ENCODE results near the gene CFAP298. TPM values are rescaled to one million over a fixed set of nuclear protein-coding genes. Genes with fewer than 3 reads are reported as not detected.
A peak's percentile ranks its signal among the peaks of the same experiment; 100 is the strongest.

CFAP298 gene
- total RNA-seq, 4 donors from 2014 or later = 24.2 to 34.8 (median 28.2) TPM

DNA sequence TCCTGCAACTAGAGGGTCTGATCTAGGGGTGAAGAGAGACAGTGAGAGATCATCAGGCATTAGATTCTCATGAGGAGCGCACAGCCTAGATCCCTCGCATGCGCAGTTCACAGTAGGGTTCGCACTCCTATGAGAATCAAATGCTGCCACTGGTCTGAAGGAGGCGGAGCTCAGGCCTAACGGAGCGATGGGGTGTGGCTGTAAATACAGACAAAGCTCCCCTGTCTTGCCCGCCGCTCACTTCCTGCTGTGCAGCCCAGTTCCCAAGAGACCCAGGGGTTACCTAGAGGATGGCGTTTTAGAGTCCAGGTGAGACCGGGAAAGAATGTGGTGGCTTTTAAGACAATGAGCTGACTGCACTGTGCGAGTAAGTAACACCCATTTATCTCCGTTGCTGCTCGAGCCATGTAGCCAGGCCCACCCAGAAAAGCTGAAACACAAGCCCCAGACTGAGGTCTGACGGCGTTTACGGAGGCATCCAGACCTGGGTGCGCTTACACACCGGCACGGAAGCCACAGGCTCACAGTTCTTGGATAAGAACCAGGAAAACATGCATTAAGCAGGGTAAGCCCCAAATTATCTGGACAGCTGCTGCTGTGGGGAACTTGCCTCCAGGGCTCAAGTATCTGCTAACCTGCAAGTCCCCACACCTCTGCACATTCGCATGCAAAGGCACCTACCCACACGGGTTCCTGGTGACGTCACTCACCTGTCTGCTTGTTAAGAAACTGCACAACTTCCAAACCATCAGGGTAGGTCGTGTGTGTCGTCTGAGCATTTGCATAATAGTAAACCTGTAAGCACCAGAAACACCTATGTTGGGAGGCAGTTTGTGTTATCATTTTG, 39.4 kb downstream of the CFAP298 start:
- no peaks in the 10 kb centered on the region for H3K36me3 ChIP-seq
- no peak for TF ChIP-seq POLR2A (IDR thresholded peaks at IDR 0.05)
- TF ChIP-seq, protein P1, sequence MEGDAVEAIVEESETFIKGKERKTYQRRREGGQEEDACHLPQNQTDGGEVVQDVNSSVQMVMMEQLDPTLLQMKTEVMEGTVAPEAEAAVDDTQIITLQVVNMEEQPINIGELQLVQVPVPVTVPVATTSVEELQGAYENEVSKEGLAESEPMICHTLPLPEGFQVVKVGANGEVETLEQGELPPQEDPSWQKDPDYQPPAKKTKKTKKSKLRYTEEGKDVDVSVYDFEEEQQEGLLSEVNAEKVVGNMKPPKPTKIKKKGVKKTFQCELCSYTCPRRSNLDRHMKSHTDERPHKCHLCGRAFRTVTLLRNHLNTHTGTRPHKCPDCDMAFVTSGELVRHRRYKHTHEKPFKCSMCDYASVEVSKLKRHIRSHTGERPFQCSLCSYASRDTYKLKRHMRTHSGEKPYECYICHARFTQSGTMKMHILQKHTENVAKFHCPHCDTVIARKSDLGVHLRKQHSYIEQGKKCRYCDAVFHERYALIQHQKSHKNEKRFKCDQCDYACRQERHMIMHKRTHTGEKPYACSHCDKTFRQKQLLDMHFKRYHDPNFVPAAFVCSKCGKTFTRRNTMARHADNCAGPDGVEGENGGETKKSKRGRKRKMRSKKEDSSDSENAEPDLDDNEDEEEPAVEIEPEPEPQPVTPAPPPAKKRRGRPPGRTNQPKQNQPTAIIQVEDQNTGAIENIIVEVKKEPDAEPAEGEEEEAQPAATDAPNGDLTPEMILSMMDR (IDR thresholded peaks at IDR 0.05) = peak in 2 of 6 experiments; percentile 3 to 4
- peak overlapping the region in 3 of 4 donors; percentile 3 to 39 (median 16) for H3K27ac ChIP-seq
- H3K9me3 ChIP-seq = no peaks in the 10 kb centered on the region
- no peak for DNase-seq
- intact Hi-C loops (cut with DNase I) = no loop called here
- WGBS, 2 donors = 36 to 52% methylated on average over 21 of the region's 25 CpGs
- no peaks in the 10 kb centered on the region for H3K27me3 ChIP-seq
- peaks cover 0 to 31% (median 12%) of the 10 kb centered on the region in 3 donors for H3K4me1 ChIP-seq
- H3K4me3 ChIP-seq = peak overlapping the region in 3 of 4 donors; percentile 2 to 50 (median 5)

DNA sequence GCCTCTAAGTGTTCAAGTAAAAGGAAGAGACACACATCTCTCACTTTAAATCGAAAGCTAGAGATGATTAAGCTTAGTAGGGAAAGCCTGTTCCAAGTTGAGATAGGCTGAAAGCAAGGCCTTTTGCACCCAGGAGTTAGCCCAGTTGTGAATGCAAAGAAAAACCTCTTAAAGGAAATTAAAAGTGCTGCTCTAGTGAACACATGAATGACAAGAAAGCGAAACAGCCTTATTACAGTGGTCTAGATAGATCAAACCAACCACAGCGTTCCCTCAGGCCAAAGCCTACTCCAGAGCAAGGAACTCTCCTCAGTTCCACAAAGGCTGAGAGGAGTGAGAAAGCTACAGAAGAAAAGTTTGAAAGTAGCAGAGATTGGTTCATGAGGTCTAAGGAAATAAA, 41.7 kb downstream of the CFAP298 start:
- DNase-seq = no peak
- Histone ChIP-seq H3K4me3 (no peak overlapping the region), H3K4me1 (peaks cover 0 to 31% (median 12%) of the 10 kb centered on the region in 3 donors), H3K27me3 (no peaks in the 10 kb centered on the region), H3K27ac (no peak overlapping the region), H3K36me3 (no peaks in the 10 kb centered on the region), H3K9me3 (no peaks in the 10 kb centered on the region)
- intact Hi-C loops (cut with DNase I) = no loop called here
- TF ChIP-seq, protein P1 (IDR thresholded peaks at IDR 0.05) = no peak
- no peak for TF ChIP-seq POLR2A (IDR thresholded peaks at IDR 0.05)
- WGBS, 2 donors = 77 to 79% methylated on average over 3 of the region's 3 CpGs

DNA sequence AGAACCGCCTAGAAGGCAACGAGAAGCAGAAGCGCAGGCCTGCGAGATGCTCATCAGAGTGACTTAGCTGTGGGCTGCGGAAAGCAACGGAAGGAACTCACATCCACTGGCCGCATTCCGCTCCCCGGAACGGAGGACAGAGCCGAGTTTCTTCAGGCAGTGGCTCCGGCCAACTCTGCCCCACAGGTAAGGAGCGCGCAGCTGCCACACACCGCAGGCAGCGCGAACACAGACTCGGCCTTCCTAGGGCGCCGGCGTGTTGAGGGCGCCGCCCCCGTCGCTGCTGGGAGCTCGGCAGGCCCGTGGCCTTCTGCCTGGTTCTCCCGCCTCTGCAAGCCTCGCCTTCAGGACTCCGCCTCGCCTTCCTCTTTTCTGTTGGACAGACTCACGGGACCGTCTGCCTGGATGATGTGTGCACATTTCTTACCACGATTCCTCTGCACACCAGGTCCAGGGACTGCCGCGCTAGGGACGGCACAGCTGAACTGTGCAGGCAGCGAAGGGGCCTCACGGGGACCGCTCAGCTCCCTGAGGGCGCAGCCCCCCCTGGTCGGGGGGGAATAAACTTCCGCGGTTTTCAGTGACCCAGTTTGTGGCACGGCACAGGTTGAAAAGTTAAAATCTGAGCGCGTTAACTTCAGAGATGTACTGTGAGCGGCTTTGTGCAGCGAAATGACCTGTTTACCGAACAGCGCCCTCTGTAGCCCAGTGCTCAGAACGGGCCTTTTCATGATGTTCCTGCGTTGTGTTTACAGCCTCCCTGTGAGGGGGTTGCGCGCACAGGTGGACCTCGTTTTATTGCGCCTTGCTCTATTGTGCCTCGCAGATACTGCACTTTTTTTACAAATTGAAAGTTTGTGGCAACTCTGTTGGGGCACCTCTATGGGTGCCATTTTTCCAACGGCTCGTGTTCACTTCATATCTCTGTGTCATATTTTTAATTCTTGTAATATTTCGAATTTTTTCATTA, 42.6 kb downstream of the CFAP298 start:
- H3K4me3 ChIP-seq = peak overlapping the region; percentile 46 to 82 (median 62)
- intact Hi-C loops (cut with DNase I) = no loop called here

DNA sequence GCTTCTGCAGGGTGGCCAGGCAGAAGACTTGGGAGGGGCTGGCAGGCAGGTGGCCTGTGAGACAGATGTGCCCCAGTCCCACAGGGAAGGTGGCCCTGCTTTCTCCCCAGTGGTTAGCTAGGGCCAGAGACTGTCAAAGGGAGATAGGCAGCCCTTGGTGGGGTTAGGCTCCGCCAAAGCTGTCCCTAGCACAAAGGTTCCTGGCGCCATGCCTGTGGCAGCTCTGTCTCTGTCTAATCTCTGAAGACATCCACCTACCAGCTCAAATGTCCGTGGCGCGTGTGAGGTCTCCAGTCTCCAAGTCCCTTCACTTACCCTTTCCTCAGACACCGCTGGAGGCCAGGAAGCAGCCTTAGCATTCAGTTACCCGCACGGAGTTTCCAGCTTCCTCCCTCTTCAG, 44.6 kb downstream of the CFAP298 start:
- H3K27me3 ChIP-seq = no peaks in the 10 kb centered on the region
- H3K36me3 ChIP-seq = no peaks in the 10 kb centered on the region
- DNase-seq = no peak
- TF ChIP-seq POLR2A (IDR thresholded peaks at IDR 0.05) = no peak
- no peak overlapping the region for H3K27ac ChIP-seq
- 96% methylated on average over 7 to 8 of the region's 8 CpGs for WGBS, 2 donors
- peaks cover 0 to 3% (median 0%) of the 10 kb centered on the region in 3 donors for H3K9me3 ChIP-seq
- intact Hi-C loops (cut with DNase I) = no loop called here
- H3K4me3 ChIP-seq = no peak overlapping the region
- peaks cover 0 to 28% (median 12%) of the 10 kb centered on the region in 3 donors for H3K4me1 ChIP-seq

More for the DNA sequence above, 42.6 kb downstream of the CFAP298 start:
- no peaks in the 10 kb centered on the region for H3K36me3 ChIP-seq
- TF ChIP-seq POLR2A (IDR thresholded peaks at IDR 0.05) = peak in 1 of 4 donors; percentile 30
- TF ChIP-seq, protein P1 (IDR thresholded peaks at IDR 0.05) = peak; percentile 36 to 85 (median 79)
- H3K27me3 ChIP-seq = no peaks in the 10 kb centered on the region
- H3K9me3 ChIP-seq = peaks cover 0 to 2% (median 0%) of the 10 kb centered on the region in 3 donors
- no peak for DNase-seq
- H3K4me1 ChIP-seq = peaks cover 0 to 31% (median 12%) of the 10 kb centered on the region in 3 donors
- 6 to 14% methylated on average over 23 to 30 of the region's 61 CpGs for WGBS, 2 donors
- peak overlapping the region; percentile 77 to 93 (median 90) for H3K27ac ChIP-seq

DNA sequence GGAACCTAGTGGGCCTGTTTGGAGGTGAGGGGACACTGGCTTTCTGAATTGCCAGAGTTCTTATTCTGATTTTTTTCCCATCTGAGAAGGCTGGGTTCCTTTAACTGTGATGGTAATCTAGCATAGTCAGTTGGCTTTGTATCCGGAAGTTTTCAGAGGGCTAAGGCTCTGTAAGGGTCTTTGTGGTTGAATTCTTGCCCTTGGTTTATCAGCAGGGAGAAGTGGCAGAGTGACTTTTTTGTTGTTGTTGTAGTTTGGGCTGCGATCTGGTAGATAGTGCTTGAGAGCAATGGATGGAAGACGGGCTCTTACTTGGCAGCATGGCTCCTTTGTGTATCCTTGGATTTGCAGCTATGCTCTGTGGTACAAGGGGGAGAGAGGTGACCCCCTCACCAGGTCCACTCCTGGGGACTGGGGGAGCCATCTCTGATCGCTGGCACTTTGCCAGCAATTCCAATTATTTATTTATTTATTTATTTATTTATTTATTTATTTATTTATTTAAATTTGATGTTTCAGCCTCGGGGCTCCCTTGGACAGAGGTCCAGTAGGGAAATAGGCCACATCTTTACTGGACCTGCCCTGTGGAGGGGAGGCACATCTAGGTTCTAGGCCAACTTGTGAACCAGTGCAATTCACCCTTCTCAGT, 45.3 kb downstream of the CFAP298 start:
- 85% methylated on average over 4 to 5 of the region's 5 CpGs for WGBS, 2 donors
- Histone ChIP-seq H3K36me3 (no peaks in the 10 kb centered on the region), H3K4me3 (no peak overlapping the region), H3K9me3 (peaks cover 0 to 3% (median 0%) of the 10 kb centered on the region in 3 donors), H3K27ac (no peak overlapping the region), H3K27me3 (no peaks in the 10 kb centered on the region), H3K4me1 (peaks cover 0 to 30% (median 12%) of the 10 kb centered on the region in 3 donors)
- DNase-seq = no peak
- intact Hi-C loops (cut with DNase I) = no loop called here
- TF ChIP-seq, protein P1 (IDR thresholded peaks at IDR 0.05) = no peak
- no peak for TF ChIP-seq POLR2A (IDR thresholded peaks at IDR 0.05)
